ENCODE data around the gene INSRR.

GRCh38 chr1:156838972-156839371 is 19.9 kb downstream of the INSRR start:
- no peak for TF ChIP-seq EGR1 (IDR thresholded peaks at IDR 0.05)
- TF ChIP-seq EP300 (IDR thresholded peaks at IDR 0.05; ENCODE audit: borderline replicate concordance): no peak
- TF ChIP-seq FOXM1 (IDR thresholded peaks at IDR 0.05; ENCODE audit: borderline replicate concordance, low read depth): no peak
